HG03457 (cell line): Measurements from ENCODE around the gene ANGPTL8.
A peak's percentile ranks its signal among the peaks of the same experiment; 100 is the strongest.

ENCODE experiments used
- ATAC-seq: cut with Tn5 transposase; IDR thresholded peaks from one replicate; pipeline ENCODE4 v1.9.1; 2021; ENCODE audit warnings: moderate number of reproducible peaks; ENCODE audit not compliant: unreplicated experiment

The ANGPTL8 gene

GRCh38 chr19:11239377-11240000, at the start of gene ANGPTL8:
ANGPTL8 (plus strand) TSS chr19:11239619; CDS start chr19:11239638, 19 bp downstream.
- no peak for ATAC-seq

GRCh38 chr19:11190501-11190900, 48.9 kb upstream of the ANGPTL8 start:
- ATAC-seq, result no peak

GRCh38 chr19:11191273-11191755, 48.1 kb upstream of the ANGPTL8 start:
- ATAC-seq, result no peak

- no peak for ATAC-seq
Measured at GRCh38 chr19:11191934-11192333, 47.5 kb upstream of the ANGPTL8 start.

DNA sequence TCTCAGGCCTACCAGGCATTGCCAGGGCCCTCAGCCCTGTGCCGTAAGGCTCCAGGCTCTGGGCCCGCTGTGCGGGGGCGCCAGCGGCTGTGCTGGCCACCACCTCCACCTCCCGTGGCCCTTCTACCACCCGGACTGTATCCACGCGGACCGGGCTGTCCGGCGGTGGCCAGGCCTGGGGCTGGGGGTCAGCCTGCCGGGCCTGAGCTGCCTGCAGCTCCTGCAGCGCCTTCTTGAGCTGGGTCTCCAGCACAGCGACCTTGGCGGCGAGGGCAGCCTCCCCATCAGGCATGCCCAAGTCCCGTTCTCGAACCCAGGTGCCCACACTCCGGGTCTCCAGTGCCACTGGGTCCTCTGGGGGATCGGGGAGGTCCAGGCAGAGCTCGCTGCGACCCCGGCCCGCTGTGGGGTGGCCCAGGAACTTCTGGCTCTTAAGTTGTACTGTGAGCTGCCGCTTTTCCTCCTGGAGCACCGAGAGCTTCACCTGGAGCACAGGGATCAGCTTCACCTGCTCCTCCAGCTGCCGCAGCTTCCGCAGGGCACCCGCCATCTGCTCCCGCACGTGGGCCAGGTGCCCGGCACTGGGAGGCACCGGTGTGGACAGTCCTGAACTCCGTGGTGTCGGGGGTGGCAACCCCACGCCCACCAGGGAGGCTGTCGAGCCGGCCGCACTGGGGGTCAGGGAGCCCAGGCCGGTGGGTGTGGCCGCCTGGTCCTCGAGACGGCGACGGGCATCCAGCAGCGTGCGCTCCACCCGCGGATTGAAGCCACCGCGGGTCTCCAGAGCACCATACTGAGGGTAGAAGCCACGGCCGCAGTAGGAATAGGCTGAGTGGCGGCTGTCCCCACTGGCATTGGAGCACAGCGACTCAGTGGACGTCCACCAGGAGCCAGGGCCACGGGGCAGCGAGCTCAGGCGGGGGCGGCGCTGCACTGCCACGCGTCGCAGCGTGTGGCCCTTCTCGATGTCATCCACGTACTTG, 46.2 kb upstream of the ANGPTL8 start:
- no peak for ATAC-seq

DNA sequence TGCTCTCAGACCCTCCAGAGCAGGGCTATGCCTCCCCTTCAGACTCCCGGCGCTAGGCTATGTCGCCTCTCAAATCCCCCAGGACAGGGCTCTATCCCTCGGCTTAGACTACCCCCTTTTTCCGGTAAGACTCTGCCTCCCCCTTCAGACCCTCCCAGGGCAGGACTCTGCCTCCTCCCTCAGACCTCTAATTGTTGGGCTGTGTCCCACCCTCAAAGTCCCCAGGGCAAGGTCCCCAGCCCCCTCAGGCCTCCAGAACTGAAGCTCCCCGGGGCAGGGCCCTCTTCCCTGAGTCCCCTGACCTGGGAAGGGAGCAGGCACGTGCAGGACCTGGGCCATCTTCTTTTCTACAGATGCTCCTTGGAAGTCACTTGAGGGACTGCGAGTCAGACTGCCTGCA, 45.2 kb upstream of the ANGPTL8 start:
- ATAC-seq, result no peak

DNA sequence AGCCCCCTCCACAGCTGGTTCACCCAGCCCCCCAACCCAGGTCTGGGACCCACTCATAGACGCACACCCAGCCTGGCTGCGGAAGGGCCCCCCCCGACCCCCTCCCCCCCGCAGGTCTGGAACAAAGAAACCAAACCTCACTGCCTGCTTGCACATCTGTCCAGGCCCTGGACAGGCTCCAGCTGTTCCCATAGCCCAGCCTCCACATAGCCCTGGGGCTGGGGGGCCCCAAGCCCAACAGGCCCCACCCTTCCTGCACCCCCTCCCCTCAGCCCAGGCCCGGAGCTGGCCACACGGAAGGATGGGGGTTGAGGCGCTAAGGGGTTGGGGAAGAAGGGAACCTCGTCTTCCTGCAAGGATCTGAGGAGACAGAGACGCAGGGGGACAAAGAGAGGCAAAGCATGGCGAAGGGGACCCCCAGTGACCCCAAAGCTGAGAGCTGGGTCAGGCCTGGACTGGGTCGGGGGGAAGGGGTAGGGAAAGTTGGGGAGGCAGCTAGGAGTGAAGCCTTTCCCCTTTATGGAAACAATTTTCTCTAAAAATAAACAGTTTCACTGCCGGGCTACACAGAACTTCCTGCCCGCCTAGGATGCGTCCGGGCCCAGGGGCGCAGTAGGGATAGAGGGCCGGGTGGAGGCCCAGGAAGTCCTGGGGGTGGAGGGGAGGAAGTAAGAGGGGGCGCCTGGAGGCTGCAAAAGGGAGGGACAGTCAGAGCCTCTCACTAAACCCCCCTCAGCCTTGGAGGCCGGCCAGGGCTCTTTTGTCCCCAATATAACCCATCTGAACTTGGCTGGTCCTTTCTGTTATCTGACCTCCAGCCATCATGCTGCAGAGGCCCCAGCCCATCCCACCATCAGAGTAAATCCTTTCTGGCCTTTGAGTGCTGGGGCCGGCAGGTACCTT, 44.5 kb upstream of the ANGPTL8 start:
- no peak for ATAC-seq

DNA sequence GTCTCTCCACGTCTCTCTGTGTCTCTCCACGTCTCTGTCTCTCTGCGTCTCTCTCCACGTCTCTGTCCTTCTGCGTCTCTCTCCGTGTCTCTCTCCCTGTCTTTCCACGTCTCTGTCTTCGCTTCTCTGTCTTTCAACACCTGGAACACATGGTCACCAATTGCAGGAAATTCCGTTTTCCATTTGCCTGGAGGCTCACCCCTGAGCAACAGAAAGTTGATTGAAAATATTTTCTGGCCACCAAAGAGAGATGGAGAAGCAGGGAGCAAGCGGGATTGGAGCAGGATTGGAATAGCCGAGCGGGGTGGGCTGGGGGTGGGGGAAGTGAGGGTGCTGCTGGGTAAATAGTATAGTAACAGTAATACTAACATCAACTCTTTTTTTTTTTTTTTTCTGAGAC, 43.7 kb upstream of the ANGPTL8 start:
- ATAC-seq, result no peak

DNA sequence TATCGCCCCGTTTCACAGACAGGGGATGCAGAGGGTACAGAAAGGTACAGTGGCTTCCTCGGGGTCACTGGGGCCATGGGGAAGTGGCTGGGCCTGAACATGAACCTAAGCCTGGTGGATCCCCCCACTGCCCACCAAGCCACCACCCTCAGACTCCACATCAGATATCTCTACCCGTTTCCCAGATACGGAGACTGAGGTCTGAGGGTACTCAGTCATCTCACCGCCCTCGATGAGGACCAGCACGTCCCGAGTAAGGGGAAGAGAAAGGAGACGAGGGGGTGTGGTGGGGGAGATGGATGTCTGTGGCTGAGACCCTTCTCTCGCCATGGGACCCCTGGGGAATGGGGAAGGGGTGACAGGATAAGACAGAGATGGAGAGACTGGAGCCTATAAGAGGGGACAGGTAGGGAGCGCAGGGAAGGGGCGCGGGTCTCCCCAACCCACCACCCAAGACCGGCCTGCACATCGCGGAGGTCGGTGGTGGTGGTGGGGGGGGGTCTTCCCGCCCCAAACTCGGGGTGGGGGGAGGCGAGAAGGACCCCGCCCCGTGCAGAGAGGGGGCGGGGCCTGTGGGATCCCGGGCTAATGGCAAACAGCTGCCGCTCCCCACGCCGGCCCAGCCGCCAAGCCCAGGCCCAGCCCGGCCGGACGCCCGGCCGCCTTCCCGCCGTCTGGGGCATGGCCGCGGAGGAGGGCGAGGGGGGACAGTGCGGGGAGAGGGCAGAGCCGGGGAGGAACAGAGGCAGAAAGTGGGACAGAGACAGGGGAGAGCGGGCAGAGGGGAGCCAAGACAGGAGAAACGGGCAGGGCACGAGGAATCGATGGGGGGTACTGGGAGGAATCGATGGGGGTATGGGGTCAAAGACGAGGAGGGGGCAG, 42.8 kb upstream of the ANGPTL8 start:
- no peak for ATAC-seq

GRCh38 chr19:11197291-11198174, 41.9 kb upstream of the ANGPTL8 start, which contains the start of gene KANK2:
KANK2 (minus strand) TSS chr19:11197545; CDS start chr19:11194511, 3,034 bp downstream.
- ATAC-seq, result peak; percentile 51

DNA sequence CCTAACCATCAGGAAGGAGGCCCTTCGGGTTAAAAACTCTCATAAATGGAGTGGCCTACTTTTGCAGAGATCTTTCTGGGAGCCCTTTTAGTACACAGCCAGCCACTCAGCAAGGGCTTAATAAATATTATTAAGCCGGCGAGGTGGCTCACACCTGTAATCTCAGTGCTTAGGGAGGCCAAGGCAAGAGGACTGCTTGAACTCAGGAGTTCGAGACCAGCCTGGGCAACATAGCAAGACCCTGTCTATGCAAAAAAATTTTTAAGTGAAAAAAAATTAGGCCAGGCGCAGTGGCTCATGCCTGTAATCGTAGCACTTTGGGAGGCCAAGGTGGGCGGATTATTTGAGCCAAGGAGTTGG, 41.3 kb upstream of the ANGPTL8 start:
- no peak for ATAC-seq

- ATAC-seq, result no peak
Measured at GRCh38 chr19:11198769-11199424, 40.5 kb upstream of the ANGPTL8 start.

GRCh38 chr19:11199517-11199916, 39.9 kb upstream of the ANGPTL8 start:
- no peak for ATAC-seq

DNA sequence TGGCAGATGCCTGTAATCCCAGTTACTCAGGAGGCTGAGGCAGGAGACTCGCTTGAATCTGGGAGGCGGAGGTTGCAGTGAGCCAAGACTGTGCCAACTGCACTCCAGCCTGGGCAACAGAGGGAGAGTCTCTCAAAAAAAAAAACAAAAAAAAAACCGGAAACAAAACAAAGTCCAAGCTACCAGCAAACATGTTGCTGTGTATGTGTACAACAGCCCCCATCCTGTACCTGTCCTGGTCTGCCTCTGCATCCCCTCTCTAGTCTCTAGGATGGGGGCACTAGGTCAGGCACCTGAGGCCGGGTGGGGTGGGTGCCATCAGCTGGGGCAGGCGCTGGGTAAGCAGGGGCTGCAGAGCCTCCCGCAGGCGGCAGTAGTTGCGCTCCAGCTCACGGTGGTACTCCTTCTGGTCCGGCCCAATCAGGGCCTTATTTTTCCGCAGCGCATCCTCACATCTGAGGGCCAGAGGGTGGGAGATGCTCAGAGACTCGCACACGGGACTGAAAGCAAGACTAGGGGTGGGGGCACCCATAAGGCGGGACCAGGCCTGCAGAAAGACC, 39.3 kb upstream of the ANGPTL8 start:
- no peak for ATAC-seq

- ATAC-seq, result no peak
Measured at GRCh38 chr19:11200931-11201330, 38.5 kb upstream of the ANGPTL8 start.

DNA sequence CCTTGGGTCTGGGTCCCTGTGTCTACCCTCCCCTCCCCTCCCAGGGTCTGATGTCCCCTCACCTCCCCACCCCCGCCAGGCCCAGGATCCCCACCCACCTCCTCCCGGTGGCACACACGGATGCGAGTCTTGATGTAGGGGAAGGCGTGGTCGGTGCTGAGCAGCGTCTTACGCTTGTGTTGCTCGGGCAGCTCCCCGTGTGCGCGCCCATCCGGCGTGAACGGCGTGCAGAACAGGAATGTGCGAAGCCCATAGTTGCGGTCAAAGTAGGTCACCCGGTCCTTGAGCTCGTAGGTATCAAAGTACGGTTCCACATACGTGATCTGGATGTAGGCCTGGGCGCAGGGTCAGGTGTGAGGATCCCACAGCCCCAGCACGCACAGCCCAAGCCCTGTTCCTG, 37.6 kb upstream of the ANGPTL8 start:
- ATAC-seq, result no peak

GRCh38 chr19:11202488-11203193, 36.8 kb upstream of the ANGPTL8 start:
- no peak for ATAC-seq
